ENCODE results near the gene ADORA3.

ADORA3 gene

GRCh38 chr1:111474106-111474505, 29.3 kb downstream of the ADORA3 start:
- peak overlapping the region; percentile 79 for H3K4me3 Mint-ChIP-seq

DNA sequence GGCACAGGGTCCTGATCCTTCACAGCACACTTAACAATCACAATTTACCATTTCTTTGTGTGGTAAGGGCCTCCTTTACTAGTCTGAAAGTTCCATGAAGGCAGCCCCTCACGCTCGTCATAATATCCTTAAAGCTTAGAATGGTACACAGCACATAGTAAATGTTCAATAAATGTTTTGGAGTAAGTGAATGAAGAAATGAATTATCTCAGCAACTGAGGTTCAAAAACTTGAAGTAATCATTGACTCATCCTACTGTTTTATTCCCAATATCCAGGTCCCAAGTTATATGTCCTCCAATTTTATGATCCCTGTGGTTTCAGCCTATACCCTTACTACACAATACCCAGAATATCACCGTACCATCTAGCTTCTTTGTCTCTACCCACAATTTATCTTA, 31.9 kb downstream of the ADORA3 start:
- H3K9me3 Mint-ChIP-seq = no peaks in the 10 kb centered on the region
- DNase-seq = no peak
- H3K27me3 Mint-ChIP-seq = no peaks in the 10 kb centered on the region
- H3K4me1 Mint-ChIP-seq (ENCODE audit: low read depth) = peaks cover 37% of the 10 kb centered on the region
- H3K4me3 Mint-ChIP-seq = no peak overlapping the region
- H3K36me3 Mint-ChIP-seq (ENCODE audit: low read depth) = peaks cover 17% of the 10 kb centered on the region
- H3K27ac Mint-ChIP-seq = no peak overlapping the region

More at GRCh38 chr1:111474106-111474505, 29.3 kb downstream of the ADORA3 start:
- H3K9me3 Mint-ChIP-seq = no peaks in the 10 kb centered on the region
- peaks cover 20% of the 10 kb centered on the region for H3K36me3 Mint-ChIP-seq (ENCODE audit: low read depth)
- H3K27me3 Mint-ChIP-seq = no peaks in the 10 kb centered on the region
- H3K27ac Mint-ChIP-seq = peak overlapping the region; percentile 92
- H3K4me1 Mint-ChIP-seq (ENCODE audit: low read depth) = peaks cover 60% of the 10 kb centered on the region
- no peak for DNase-seq

DNA sequence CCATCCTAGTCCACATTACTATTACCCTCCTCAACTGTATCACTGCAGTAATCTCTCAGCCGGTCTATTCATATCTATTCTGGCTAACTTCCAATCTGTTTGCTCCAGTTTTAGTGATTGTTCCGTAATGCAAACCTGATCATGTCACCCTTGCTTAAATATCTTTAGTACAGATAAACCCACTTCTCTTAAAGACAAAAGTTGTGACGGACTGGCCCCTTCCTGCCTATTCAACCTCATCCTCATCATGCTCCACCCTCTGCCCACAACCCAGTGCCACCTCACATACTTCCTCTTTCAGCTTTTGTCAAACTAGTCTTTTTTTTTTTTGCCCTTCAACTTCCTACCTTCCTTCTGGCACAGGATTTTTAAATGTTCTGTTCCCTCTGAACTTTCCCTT, 32.4 kb downstream of the ADORA3 start:
- no peaks in the 10 kb centered on the region for H3K27me3 Mint-ChIP-seq
- peak; percentile 56 for DNase-seq
- H3K9me3 Mint-ChIP-seq = no peaks in the 10 kb centered on the region
- peaks cover 32% of the 10 kb centered on the region for H3K4me1 Mint-ChIP-seq (ENCODE audit: low read depth)
- no peak overlapping the region for H3K4me3 Mint-ChIP-seq
- no peak overlapping the region for H3K27ac Mint-ChIP-seq
- peaks cover 17% of the 10 kb centered on the region for H3K36me3 Mint-ChIP-seq (ENCODE audit: low read depth)

GRCh38 chr1:111470596-111470995, 32.8 kb downstream of the ADORA3 start:
- Mint-ChIP-seq H3K4me1 (ENCODE audit: low read depth) (peaks cover 27% of the 10 kb centered on the region), H3K27me3 (no peaks in the 10 kb centered on the region), H3K36me3 (ENCODE audit: low read depth) (peaks cover 20% of the 10 kb centered on the region), H3K9me3 (no peaks in the 10 kb centered on the region), H3K27ac (no peak overlapping the region), H3K4me3 (no peak overlapping the region)
- DNase-seq = no peak

GRCh38 chr1:111469539-111469938, 33.9 kb downstream of the ADORA3 start:
- Mint-ChIP-seq H3K27me3 (no peaks in the 10 kb centered on the region), H3K4me3 (no peak overlapping the region), H3K9me3 (no peaks in the 10 kb centered on the region), H3K36me3 (ENCODE audit: low read depth) (peaks cover 20% of the 10 kb centered on the region), H3K27ac (no peak overlapping the region), H3K4me1 (ENCODE audit: low read depth) (peaks cover 18% of the 10 kb centered on the region)
- DNase-seq = no peak

DNA sequence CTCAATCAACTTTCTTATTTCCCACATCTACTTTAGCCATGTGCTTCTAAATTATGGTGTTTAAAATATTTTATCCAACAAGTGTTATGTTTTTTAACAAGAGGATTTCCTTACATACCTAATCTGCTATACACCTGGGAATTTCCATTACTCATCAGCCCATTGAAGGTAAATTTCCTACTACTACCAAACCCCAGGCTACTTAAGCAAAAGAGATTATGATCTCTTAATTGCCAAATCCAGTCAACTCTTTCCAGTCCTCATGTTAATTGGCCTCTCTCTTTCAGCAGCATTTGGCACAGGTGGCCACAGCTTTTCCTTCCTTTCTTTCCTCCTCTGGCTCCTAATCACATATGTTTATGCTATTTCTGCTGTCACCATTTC, 34.7 kb downstream of the ADORA3 start:
- Mint-ChIP-seq H3K4me1 (ENCODE audit: low read depth) (peaks cover 15% of the 10 kb centered on the region), H3K36me3 (ENCODE audit: low read depth) (peaks cover 24% of the 10 kb centered on the region), H3K4me3 (no peak overlapping the region), H3K27me3 (no peaks in the 10 kb centered on the region), H3K27ac (no peak overlapping the region), H3K9me3 (no peaks in the 10 kb centered on the region)
- DNase-seq = no peak

DNA sequence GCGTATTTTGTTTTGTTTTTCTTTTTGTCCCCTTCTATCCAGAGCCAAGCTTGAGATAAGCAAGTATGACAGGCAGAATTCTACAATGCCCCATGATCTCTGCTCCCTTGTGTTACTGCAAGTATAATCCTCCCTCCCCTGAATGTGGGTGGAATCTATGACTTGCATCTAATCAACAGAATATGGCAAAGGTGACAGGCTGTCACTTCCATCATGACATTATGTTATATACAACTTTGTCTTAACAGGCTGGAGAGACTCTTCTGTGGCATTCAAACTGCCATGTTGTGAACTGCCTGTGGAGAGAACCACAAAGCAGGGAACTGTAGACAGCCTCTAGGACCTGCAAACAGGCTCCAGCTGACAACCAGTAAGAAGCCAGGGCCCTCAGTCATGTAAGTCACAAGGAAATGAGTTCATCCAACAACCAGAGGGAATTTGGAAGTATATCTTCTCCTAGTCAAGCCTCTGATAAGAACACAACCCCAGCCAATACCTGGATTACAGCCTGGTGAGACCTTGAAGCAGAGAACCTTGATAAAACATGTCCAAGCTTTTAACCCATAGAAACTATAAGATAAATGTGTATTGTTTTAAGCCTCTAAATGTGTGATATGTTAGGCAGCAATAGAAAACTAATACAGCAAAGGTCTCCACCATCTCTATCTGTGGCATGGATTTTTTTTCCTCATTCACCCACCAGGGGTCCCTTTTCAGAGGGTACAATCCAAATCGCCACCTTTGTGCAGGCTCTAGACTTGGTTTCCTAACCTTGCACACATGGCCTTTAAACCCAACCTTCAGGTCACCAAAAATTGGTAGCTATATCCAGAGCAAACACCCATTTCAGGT, 35.3 kb downstream of the ADORA3 start:
- no peaks in the 10 kb centered on the region for H3K27me3 Mint-ChIP-seq
- peaks cover 15% of the 10 kb centered on the region for H3K4me1 Mint-ChIP-seq (ENCODE audit: low read depth)
- H3K27ac Mint-ChIP-seq = no peak overlapping the region
- DNase-seq = no peak
- no peaks in the 10 kb centered on the region for H3K9me3 Mint-ChIP-seq
- H3K36me3 Mint-ChIP-seq (ENCODE audit: low read depth) = peaks cover 27% of the 10 kb centered on the region
- H3K4me3 Mint-ChIP-seq = no peak overlapping the region

DNA sequence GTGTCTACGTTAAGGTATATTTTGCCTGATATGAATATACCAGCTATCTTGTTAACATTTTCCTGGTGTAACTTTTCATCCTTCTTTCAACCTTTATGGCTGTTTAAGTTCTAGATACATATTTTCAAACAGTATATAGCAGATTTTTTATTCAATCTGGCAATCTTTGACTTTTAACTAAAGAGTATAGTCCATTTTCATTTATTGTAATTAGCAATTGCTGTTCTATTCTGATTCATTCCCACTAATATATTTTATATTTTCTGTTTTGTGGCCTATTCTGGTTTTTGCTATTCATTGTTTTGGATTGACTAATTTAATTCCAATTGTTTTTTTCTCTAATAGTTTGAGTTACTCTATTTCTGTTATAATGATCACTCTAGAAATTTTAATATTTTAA, 37.0 kb downstream of the ADORA3 start:
- DNase-seq = no peak
- Mint-ChIP-seq H3K27me3 (no peaks in the 10 kb centered on the region), H3K27ac (no peak overlapping the region), H3K4me3 (no peak overlapping the region), H3K36me3 (ENCODE audit: low read depth) (peaks cover 37% of the 10 kb centered on the region), H3K4me1 (ENCODE audit: low read depth) (peaks cover 13% of the 10 kb centered on the region), H3K9me3 (no peaks in the 10 kb centered on the region)

DNA sequence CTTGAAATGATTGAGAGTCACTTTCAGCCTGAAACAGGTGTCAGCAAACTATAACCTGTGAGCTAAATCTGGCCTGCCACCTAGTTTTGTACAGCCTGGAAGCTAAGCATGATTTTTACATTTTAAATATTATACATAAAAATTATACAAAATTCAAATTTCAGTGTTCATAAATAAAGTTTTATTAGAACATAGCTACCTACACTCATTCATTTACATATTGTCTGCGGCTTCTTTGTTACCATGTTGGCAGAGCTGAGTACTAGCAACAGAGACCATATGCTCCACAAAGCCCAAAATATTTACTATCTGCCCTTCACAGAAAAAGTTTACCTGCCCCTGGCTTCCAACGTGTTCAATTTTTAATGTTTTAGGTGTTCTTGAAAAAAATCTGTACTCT, 37.7 kb downstream of the ADORA3 start:
- H3K27me3 Mint-ChIP-seq = no peaks in the 10 kb centered on the region
- H3K9me3 Mint-ChIP-seq = no peaks in the 10 kb centered on the region
- peaks cover 13% of the 10 kb centered on the region for H3K4me1 Mint-ChIP-seq (ENCODE audit: low read depth)
- no peak overlapping the region for H3K4me3 Mint-ChIP-seq
- peaks cover 44% of the 10 kb centered on the region for H3K36me3 Mint-ChIP-seq (ENCODE audit: low read depth)
- no peak overlapping the region for H3K27ac Mint-ChIP-seq
- no peak for DNase-seq

DNA sequence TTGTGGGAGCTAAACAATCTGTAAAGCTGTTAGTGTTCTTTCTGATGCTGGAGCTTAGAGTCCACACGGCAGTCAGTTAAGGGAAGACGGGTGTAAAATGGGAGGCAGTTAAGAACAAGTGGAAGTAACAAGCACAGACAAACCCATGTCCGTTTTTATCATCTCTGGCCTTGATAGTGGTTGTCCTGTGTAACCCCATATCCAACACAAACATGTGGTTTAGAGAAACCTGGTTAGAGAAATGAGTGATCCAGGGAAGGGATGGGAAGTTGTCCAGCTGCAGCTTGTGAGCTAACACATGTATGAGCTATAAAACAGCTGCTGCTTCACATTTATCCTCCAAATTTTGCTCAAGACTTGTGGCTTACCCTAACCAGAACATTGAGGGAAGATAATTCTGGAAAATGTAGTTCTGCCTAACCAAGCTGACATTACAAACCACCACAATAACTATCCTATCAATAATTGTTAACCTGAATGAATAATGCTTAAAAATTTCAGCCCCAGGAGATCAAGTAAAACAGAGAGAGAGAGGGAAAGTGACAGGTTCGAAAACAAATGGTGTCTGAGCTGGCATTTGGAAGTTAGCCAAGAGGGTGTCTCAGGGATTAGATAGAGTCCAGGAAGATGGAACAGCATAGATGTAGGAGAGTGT, 40.3 kb downstream of the ADORA3 start:
- peaks cover 68% of the 10 kb centered on the region for H3K36me3 Mint-ChIP-seq (ENCODE audit: low read depth)
- no peak for DNase-seq
- no peak overlapping the region for H3K27ac Mint-ChIP-seq
- H3K9me3 Mint-ChIP-seq = no peaks in the 10 kb centered on the region
- H3K4me3 Mint-ChIP-seq = no peak overlapping the region
- H3K4me1 Mint-ChIP-seq (ENCODE audit: low read depth) = peaks cover 16% of the 10 kb centered on the region
- H3K27me3 Mint-ChIP-seq = no peaks in the 10 kb centered on the region

DNA sequence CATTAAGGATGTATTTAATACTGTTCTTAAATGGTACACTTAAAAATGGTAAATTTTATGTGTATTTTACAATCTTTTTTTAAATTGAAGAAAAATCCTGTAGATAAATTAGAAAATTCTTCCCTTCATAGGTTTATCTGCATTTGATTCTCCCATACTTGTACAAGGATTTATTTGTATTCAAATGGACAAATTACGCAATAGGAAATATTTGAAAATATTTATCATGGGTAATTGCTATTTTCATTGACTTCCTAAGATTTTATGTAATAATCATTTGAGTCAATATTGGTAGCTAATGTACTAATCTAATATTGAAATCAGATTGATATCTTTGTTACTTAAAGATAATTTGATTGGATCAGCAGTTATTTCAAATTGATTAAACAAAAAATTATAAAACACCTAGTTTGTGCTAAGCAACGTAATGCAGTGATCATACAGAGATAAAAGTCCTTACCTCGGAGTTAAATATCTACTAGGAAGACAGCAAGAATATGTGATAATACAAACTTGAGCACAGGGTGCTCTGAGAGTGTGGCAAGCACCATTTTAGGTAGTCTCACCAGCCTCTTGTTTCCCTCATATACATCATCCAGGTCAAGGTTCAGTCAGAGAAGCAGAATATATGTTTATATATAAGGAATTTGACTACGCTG, 40.9 kb downstream of the ADORA3 start:
- H3K36me3 Mint-ChIP-seq (ENCODE audit: low read depth) = peaks cover 68% of the 10 kb centered on the region
- H3K4me1 Mint-ChIP-seq (ENCODE audit: low read depth) = peaks cover 16% of the 10 kb centered on the region
- no peak overlapping the region for H3K4me3 Mint-ChIP-seq
- no peak overlapping the region for H3K27ac Mint-ChIP-seq
- no peaks in the 10 kb centered on the region for H3K9me3 Mint-ChIP-seq
- DNase-seq = no peak
- H3K27me3 Mint-ChIP-seq = no peaks in the 10 kb centered on the region

DNA sequence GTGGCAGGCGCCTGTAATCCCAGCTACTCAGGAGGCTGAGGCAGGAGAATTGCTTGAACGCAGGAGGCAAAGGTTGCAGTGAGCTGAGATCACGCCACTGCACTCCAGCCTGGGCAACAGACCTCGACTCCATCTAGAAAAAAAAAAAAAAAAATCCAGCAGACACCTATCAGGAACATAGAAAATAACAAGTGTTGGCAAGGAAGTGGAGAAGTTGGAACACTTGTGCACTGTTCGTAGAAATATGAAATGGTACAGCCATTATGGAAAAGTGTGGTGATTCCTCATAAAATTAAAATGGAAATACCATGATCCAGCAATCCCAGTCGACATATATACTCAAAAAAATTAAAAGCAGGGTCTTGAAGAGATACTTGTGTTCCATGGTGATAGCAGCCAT, 41.7 kb downstream of the ADORA3 start:
- no peak overlapping the region for H3K4me3 Mint-ChIP-seq
- H3K9me3 Mint-ChIP-seq = no peaks in the 10 kb centered on the region
- no peaks in the 10 kb centered on the region for H3K27me3 Mint-ChIP-seq
- H3K27ac Mint-ChIP-seq = no peak overlapping the region
- H3K4me1 Mint-ChIP-seq (ENCODE audit: low read depth) = peaks cover 20% of the 10 kb centered on the region
- H3K36me3 Mint-ChIP-seq (ENCODE audit: low read depth) = peaks cover 74% of the 10 kb centered on the region
- DNase-seq = no peak

GRCh38 chr1:111455642-111456031, 47.8 kb downstream of the ADORA3 start:
- H3K9me3 Mint-ChIP-seq = no peaks in the 10 kb centered on the region
- H3K4me1 Mint-ChIP-seq (ENCODE audit: low read depth) = peaks cover 60% of the 10 kb centered on the region
- no peak overlapping the region for H3K4me3 Mint-ChIP-seq
- H3K27me3 Mint-ChIP-seq = no peaks in the 10 kb centered on the region
- no peak for DNase-seq
- H3K27ac Mint-ChIP-seq = peak overlapping the region; percentile 83
- H3K36me3 Mint-ChIP-seq (ENCODE audit: low read depth) = peaks cover 98% of the 10 kb centered on the region

- H3K4me3 Mint-ChIP-seq = peak overlapping the region; percentile 35
- H3K27me3 Mint-ChIP-seq = no peaks in the 10 kb centered on the region
- peaks cover 100% of the 10 kb centered on the region for H3K36me3 Mint-ChIP-seq (ENCODE audit: low read depth)
- no peaks in the 10 kb centered on the region for H3K9me3 Mint-ChIP-seq
- no peak for DNase-seq
- peaks cover 66% of the 10 kb centered on the region for H3K4me1 Mint-ChIP-seq (ENCODE audit: low read depth)
- peak overlapping the region; percentile 83 for H3K27ac Mint-ChIP-seq
These were observed 48.4 kb downstream of the ADORA3 start for GRCh38 chr1:111454859-111455641.

All from activated T-cell treated with anti-CD3 and anti-CD28 coated beads, Interleukin-2, amount 50 U/mL, for 24 hours (primary cell).